GM23248 (cell line): Measurements from ENCODE around the gene LIFR.

Experiments
- EZH2 ChIP-seq: fragments of 200-600 bp; sonication (generic); IDR thresholded peaks from 2 replicates; pipeline ENCODE4 v1.6.1; 2018; ENCODE audit warnings: antibody characterized with exemption, mild to moderate bottlenecking; ENCODE audit not compliant: insufficient read depth, poor library complexity, severe bottlenecking
- EZH2phosphoT487 ChIP-seq: fragments of 200-600 bp; sonication (generic); IDR thresholded peaks from 2 replicates; pipeline ENCODE4 v1.6.1; 2018; ENCODE audit warnings: antibody characterized with exemption, moderate library complexity, mild to moderate bottlenecking, low read depth; ENCODE audit not compliant: insufficient read depth

- TF ChIP-seq EZH2 = no peak
- no peak for TF ChIP-seq EZH2phosphoT487
These were observed 17.6 kb upstream of the LIFR start for GRCh38 chr5:38574009-38574408.
